ENCODE data around the gene KIF7.

DNA sequence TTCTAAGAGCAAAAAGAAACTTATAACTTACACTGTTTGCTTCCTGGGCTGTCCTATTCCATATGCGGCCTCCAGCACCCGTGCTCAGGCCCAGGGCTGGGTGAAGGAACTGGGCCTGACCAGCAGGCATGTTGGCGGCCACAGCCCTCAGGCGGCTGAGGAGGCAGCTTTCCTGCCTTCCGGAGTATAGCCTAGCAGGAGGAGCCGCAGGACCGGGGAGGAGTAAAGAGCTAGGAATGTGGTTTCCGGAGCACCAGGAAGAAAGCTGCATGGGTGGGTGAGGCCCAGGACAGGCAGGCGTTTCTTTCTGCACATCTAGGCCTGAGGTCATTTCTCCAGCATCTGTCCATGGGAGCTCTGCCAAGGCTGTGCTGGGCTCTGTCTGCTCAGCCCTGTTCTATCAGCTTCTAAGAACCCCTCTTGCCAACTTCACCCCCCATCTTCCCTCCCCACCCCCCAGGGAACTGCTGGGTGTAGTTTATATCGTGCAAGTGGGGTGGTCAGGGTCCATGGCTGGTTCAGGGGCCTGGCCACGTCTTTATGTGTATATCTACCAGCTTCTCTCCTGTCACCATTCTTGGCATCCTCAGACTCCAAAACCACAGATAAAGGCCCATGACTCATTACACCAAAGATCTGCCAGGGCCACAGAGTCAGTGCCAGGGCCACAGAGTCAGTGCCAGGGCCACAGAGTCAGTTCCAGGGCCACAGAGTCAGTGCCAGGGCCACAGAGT lies 7.8 kb upstream of the KIF7 start:
- no peak for TF ChIP-seq CTCF (IDR thresholded peaks at IDR 0.05)
- no peak for TF ChIP-seq EZH2 (IDR thresholded peaks at IDR 0.05)
- TF ChIP-seq EZH2phosphoT487 (IDR thresholded peaks at IDR 0.05), result no peak
